Measurements from ENCODE around the gene VWA2. TPM values are rescaled to one million over a fixed set of nuclear protein-coding genes. Genes with fewer than 3 reads are reported as not detected.

VWA2 gene
- total RNA-seq, 1 donor from 2014 or later, result 1.2 TPM

GRCh38 chr10:114311023-114311422 is 72.0 kb downstream of the VWA2 start:
- no peak overlapping the region for H3K4me3 ChIP-seq (ENCODE audit: low read depth, low read length)
- no peak for DNase-seq (ENCODE audit: low read depth)
- TF ChIP-seq, protein P1, sequence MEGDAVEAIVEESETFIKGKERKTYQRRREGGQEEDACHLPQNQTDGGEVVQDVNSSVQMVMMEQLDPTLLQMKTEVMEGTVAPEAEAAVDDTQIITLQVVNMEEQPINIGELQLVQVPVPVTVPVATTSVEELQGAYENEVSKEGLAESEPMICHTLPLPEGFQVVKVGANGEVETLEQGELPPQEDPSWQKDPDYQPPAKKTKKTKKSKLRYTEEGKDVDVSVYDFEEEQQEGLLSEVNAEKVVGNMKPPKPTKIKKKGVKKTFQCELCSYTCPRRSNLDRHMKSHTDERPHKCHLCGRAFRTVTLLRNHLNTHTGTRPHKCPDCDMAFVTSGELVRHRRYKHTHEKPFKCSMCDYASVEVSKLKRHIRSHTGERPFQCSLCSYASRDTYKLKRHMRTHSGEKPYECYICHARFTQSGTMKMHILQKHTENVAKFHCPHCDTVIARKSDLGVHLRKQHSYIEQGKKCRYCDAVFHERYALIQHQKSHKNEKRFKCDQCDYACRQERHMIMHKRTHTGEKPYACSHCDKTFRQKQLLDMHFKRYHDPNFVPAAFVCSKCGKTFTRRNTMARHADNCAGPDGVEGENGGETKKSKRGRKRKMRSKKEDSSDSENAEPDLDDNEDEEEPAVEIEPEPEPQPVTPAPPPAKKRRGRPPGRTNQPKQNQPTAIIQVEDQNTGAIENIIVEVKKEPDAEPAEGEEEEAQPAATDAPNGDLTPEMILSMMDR (conservative IDR thresholded peaks at IDR 0.05; ENCODE audit: low read depth, low read length), result no peak

DNA sequence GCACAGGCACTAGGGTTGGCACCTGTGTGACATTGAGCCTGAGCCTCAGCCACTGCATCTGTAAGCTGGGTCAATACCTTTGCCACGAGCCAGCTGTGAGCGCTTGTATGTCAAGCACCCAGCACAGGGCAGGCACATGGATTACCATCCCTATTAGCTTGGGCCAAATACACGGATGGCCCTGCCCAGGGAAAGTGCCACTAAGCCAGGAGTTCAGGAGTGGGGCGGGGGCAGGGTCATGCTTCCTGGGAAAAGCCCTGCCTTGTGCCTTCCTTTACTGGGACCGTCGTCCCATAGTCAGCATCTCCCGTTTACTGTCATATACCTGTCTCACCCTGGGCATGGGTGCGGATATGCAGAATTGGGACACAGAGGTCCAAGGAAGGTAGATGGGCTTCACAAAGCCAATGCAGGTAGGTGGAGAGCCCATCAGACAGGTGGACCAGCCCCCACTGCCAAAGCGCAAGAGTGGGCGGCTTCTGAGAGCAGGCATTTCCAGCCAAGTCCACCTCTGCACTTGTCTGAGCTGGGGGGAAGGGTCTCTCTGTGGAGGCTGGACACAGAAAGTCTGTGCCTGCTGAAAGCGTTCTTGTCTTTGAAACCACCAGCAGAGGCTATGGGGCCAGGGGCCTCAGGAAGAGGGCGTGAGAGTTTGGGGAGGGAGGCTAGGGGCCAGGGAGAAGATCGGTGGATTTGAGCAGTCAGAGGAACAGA is 72.6 kb downstream of the VWA2 start:
- DNase-seq (ENCODE audit: low read depth), result no peak
- H3K4me3 ChIP-seq (ENCODE audit: low read depth, low read length), result no peak overlapping the region
- TF ChIP-seq, protein P1 (conservative IDR thresholded peaks at IDR 0.05; ENCODE audit: low read depth, low read length), result no peak

- TF ChIP-seq, protein P1 (conservative IDR thresholded peaks at IDR 0.05; ENCODE audit: low read depth, low read length), result no peak
- no peak for DNase-seq (ENCODE audit: low read depth)
- H3K4me3 ChIP-seq (ENCODE audit: low read depth, low read length), result no peak overlapping the region
Observed at GRCh38 chr10:114313139-114313538, 74.1 kb downstream of the VWA2 start.

GRCh38 chr10:114313866-114314265 is 74.8 kb downstream of the VWA2 start:
- TF ChIP-seq, protein P1 (conservative IDR thresholded peaks at IDR 0.05; ENCODE audit: low read depth, low read length), result no peak
- no peak overlapping the region for H3K4me3 ChIP-seq (ENCODE audit: low read depth, low read length)
- no peak for DNase-seq (ENCODE audit: low read depth)

- TF ChIP-seq, protein P1 (conservative IDR thresholded peaks at IDR 0.05; ENCODE audit: low read depth, low read length), result no peak
- no peak overlapping the region for H3K4me3 ChIP-seq (ENCODE audit: low read depth, low read length)
- no peak for DNase-seq (ENCODE audit: low read depth)
Observed at GRCh38 chr10:114315566-114316420, 76.7 kb downstream of the VWA2 start.

GRCh38 chr10:114316744-114317143 is 77.7 kb downstream of the VWA2 start:
- DNase-seq (ENCODE audit: low read depth), result no peak
- H3K4me3 ChIP-seq (ENCODE audit: low read depth, low read length), result no peak overlapping the region
- TF ChIP-seq, protein P1 (conservative IDR thresholded peaks at IDR 0.05; ENCODE audit: low read depth, low read length), result no peak

All from epithelial cell of proximal tubule (primary cell).